T-helper 1 cell treated with Interleukin-12 subunit alpha and Interleukin-12 subunit beta and Interleukin-4 antibody, amounts not matched to agents 30 ng/mL and 1 ng/mL, for 36 hours (primary cell): Measurements from ENCODE around the gene CCDC127. TPM values are rescaled to one million over a fixed set of nuclear protein-coding genes. Genes with fewer than 3 reads are reported as not detected.
"Not testable (repeated sequence)": the region's sequence is repeated elsewhere in the genome, so short reads cannot be mapped to it uniquely, and the experiment has no call there.

Experiments used
- intact Hi-C: fragments of 100-400 bp; cut with micrococcal nuclease; formaldehyde crosslinking; loops from one replicate; pipeline ENCODE4 v1.15.1; 2024
- total RNA-seq: library from RNA; stranded (reverse); gene quantifications from 2 replicates; pipeline ENCODE4 v1.2.3, GENCODE V29; 2022

CCDC127 gene
- total RNA-seq, 1 donor from 2014 or later = 6.0 TPM

- intact Hi-C loops = no loop called here
These were observed 44.3 kb downstream of the CCDC127 start for GRCh38 chr5:173392-174290.

- intact Hi-C loops = no loop called here
These were observed 45.1 kb downstream of the CCDC127 start for GRCh38 chr5:172841-173251.

DNA sequence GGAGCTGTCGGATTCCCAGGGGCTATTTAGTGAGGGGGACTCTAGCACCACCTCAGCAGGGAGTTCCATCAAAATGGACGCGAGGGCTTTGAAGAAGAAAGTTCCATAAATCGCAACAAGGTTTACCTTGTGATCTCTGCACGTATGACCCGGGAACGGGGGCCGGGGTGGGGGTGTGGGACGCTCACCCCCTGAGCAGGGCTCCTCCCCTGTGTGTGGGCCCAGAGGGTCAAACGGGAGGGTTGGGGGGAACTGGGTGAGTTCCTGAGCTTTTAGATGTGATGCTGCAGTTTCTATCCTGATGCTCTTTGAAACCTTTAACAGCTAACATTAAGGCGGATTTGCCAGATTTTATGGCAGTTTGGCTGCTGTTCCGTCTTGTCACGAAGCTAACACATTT, 45.5 kb downstream of the CCDC127 start:
- intact Hi-C loops = no loop called here

DNA sequence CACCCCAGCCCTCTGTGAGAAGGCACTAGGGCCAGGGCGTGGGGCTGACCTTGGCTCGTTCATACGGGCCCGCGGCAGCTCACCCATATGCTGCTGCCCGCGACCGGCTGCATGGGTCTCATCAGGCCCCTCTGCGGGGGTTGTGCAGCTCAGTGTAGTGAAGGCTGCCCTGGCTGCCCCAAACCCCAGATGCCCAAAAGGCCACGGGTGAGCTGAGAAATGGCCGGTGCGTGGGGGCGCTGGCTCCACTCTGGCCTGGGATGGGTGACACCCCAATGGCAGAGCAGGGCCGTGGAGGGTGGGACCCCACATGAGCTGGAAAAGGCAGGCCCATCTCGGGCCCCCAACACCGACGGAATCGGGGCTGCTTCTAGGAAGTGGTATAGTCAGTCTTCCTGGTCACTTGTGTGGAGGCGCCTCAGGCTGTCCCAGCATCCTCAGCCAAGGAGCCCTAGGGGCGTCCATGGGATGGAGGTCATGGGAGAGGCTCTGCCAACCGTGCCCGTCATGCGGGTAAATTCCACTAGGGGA, 46.1 kb downstream of the CCDC127 start:
- intact Hi-C loops = no loop called here

DNA sequence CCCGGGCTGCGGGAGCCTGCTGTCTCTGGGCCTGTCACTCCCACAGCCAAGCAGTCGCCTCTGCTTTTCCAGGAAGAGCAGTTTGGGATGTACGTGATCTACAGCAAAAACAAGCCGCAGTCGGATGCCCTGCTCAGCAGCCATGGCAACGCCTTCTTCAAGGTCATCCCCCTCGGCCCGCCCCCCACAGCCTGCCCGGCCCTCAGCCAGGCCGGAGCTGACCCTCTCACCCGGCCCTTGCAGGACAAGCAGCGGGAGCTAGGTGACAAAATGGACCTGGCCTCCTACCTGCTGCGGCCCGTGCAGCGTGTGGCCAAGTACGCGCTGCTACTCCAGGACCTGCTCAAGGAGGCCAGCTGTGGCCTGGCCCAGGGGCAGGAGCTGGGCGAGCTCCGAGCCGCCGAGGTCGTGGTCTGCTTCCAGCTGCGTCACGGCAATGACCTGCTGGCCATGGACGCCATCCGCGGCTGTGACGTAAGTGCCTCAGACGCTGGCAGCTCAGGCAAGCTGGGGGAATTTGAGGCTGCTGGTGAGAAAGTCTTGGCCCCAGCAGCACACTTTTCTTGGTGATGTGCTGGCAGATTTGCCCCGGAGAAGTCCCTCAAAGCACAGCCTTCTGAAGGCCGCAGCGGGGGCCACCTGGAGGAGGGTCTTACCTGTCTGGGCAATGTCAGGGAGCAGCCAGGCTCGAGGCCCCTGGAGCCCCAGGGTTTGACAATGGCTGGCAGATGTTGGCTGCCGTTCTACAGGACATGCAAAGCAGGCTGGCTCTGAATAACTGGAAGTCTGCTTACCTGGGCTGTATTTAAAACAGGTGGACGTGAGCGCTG, 46.8 kb downstream of the CCDC127 start:
- intact Hi-C loops = no loop called here

GRCh38 chr5:169728-170094, 48.2 kb downstream of the CCDC127 start:
- intact Hi-C loops = no loop called here

- intact Hi-C loops = no loop called here
These were observed 48.8 kb downstream of the CCDC127 start for GRCh38 chr5:169071-169727.

DNA sequence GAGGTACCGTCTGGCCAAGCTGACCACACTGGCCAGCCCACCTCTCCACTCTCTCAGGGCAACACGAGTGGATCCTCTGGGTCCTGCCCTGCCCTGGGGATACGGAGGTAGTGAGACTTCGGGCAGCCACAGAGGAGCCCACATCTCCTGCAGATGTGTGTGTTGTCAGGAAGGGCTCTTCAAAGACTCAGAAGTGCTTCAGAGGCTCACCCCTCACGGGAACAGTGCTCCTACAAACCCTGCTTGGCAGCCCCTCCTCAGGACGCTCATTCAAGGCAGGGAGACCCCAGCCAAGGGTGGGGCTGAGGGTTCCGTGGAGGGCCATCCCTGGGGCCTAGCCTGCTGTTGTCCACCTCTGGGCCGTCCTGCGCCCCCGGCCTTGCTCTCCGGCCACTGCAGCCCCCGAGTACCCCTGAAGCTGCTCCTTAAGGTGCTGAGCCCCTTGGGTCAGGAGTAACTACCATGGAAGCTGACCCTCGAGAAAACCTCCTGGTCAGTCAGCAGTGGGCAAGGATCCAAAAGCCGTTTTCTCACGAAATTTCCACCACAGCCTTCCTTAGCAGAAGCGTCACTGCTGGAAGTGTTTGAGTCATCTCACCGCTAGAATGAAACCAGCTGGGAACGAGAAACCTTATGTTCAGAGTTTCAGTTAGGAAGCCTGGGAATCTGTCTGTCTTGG, 49.8 kb downstream of the CCDC127 start:
- intact Hi-C loops = no loop called here

GRCh38 chr5:167511-167910, 50.4 kb downstream of the CCDC127 start:
- intact Hi-C loops = no loop called here

- intact Hi-C loops = no loop called here
These were observed 51.2 kb downstream of the CCDC127 start for GRCh38 chr5:166441-167372.

GRCh38 chr5:164783-165182, 53.2 kb downstream of the CCDC127 start:
- intact Hi-C loops = not testable (repeated sequence)

- intact Hi-C loops = no loop called here
These were observed 53.7 kb downstream of the CCDC127 start for GRCh38 chr5:164244-164643.

DNA sequence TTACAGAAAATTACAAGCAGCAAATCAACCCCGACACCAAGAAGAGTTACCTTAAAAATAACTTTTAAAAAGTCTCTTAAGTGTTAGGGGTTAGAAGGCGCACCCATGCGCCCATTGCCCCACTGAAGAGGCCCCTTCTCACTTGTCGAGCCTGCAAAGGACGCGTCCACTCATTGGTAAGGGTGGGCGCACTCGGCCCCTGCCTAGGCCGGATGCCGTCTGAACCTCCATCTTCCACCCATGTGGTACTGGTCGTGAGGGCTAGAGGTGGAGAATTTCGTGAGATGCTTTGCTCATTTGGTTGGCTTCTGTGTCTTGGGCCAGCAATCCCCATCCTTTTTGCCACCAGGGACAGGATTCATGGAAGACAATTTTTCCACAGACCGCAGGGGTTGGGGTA, 54.1 kb downstream of the CCDC127 start:
- intact Hi-C loops = no loop called here

- intact Hi-C loops = no loop called here
These were observed 54.7 kb downstream of the CCDC127 start for GRCh38 chr5:163338-163620.

DNA sequence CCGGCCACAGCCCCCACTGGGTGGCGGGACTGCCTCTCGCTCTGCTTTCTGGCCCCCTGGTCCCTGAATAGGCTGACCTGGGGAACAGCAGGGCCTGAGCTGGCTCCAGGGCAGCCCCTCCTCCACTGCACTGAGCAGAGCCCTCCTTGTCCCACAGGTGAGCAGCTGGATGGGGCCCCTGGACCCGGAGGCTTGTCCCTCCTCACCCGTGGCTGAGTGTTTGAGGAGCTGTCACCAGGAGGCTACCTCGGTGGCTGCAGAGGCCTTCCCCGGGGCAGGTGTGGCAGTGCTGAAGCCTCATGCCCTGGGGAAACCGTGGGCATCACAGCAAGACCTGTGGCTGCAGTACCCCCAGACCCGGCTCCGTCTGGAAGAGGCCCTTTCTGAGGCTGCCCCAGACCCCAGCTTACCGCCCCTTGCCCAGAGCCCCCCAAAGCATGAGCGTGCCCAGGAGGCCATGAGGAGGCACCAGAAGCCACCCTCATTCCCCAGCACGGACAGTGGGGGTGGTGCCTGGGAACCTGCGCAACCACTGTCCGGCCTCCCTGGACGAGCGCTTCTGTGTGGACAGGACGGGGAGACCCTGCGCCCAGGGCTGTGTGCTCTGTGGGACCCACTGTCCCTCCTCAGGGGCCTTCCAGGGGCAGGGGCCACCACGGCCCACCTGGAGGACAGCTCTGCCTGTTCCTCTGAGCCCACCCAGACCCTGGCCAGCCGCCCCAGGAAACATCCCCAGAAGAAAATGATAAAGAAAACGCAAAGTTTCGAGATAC, 55.2 kb downstream of the CCDC127 start:
- intact Hi-C loops = no loop called here

GRCh38 chr5:162190-162564, 55.8 kb downstream of the CCDC127 start:
- intact Hi-C loops = no loop called here

DNA sequence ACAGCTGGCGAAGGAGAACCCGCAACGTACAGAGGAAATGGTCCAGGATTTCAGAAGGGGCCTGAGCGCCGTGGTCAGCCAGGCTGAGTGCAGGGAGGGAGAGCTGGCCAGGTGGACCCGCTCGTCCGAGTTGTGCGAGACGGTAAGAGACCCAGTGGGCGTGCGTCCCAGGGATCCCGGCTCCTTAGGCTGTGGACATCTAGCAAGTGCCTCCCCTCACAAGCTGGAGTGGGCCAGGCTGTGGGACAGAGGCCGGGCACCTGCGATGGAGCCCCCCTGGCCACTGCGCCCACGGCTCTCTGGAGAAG, 56.2 kb downstream of the CCDC127 start:
- intact Hi-C loops = no loop called here

GRCh38 chr5:160921-161802, 56.8 kb downstream of the CCDC127 start:
- intact Hi-C loops = no loop called here

DNA sequence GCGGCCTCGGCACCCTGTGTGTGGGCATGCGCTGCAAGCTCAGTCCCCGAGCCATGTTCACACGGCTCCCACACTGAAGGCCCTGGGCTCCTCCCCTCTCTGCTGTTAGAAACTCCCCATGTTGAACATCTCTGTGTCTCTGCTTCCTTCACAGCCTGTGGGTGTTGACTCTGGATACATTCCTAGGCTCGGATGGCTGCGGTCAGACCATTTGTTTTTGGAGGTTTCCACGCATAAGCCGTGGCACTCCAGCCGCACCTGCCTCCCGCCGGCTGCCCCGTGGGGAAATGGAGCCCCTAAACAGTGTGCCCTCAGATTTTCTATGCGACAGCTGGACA, 57.8 kb downstream of the CCDC127 start:
- intact Hi-C loops = no loop called here
